Right lobe of liver (tissue), 4 donors: ENCODE results near the gene NETO2.

Experiments
- CTCF ChIP-seq, 4 donors: fragments of 200-600 bp in 3 of 4; fragments of 450-650 bp in 1 of 4; IDR thresholded peaks; one replicate each; pipeline versions ENCODE4 v1.5.1 to v1.8.0; 2016 to 2022; ENCODE audit warnings: antibody characterized with exemption in 4 of 4, mild to moderate bottlenecking in 2 of 4
- POLR2A ChIP-seq: fragments of 450-650 bp; IDR thresholded peaks from one replicate; pipeline ENCODE4 v1.6.1; 2017; ENCODE audit warnings: antibody characterized with exemption, mild to moderate bottlenecking
- donor health status: DM: no; HTN: no; CAD: no.
- donor health status: DM: no; HTN: no; CAD: no.
- donor health status: DM: no; HTN: yes; CAD: no.

GRCh38 chr16:47060596-47060995 is 83.1 kb downstream of the NETO2 start:
- no peak for TF ChIP-seq CTCF (IDR thresholded peaks at IDR 0.05)
- no peak for TF ChIP-seq POLR2A
